Large intestine (tissue), 3 donors: ENCODE data around the gene COG8. TPM values are rescaled to one million over a fixed set of nuclear protein-coding genes. Genes with fewer than 3 reads are reported as not detected.

Source experiments
- DNase-seq, 2 donors: peaks; one replicate each; pipeline versions ENCODE4 v3.0.0 to v3.0.0-alpha.2; 2013
- H3K27ac ChIP-seq: one replicate; pipeline ENCODE4 v1.5.1; 2013; ENCODE audit warnings: low read length
- H3K27me3 ChIP-seq: 2 replicates; pipeline ENCODE4 v1.6.1; 2013; ENCODE audit warnings: low read length; ENCODE audit not compliant: control insufficient read depth, insufficient read depth
- H3K36me3 ChIP-seq: 2 replicates; pipeline ENCODE4 v1.6.1; 2013; ENCODE audit warnings: low read length; ENCODE audit not compliant: control insufficient read depth, insufficient read depth
- H3K4me1 ChIP-seq: one replicate; pipeline ENCODE4 v1.6.1; 2013; ENCODE audit warnings: low read length; ENCODE audit not compliant: control insufficient read depth, insufficient read depth
- H3K4me3 ChIP-seq: one replicate; pipeline ENCODE4 v1.5.1; 2013; ENCODE audit warnings: low read length
- H3K9me3 ChIP-seq: one replicate; pipeline ENCODE4 v1.6.1; 2013; ENCODE audit warnings: mild to moderate bottlenecking, low read depth, low read length, moderate library complexity; ENCODE audit not compliant: control insufficient read depth
- WGBS: methylation state at CpG from one replicate; pipeline ENCODE4 v1.1.5; 2013; ENCODE audit warnings: low lambda C conversion rate; ENCODE audit not compliant: insufficient coverage; 5-methylcytosine and 5-hydroxymethylcytosine counted together
- polyA plus RNA-seq: library from polyadenylated mRNA; unstranded; fragments of 120-200 nt; gene quantifications from one replicate; pipeline ENCODE4 v1.2.1, GENCODE V29; 2013

COG8 gene
- polyA plus RNA-seq, 1 donor, result 29.0 TPM

GRCh38 chr16:69321080-69321479 is 18.3 kb downstream of the COG8 start:
- Histone ChIP-seq H3K27me3 (no peaks in the 10 kb centered on the region), H3K36me3 (peaks cover 92% of the 10 kb centered on the region), H3K9me3 (no peaks in the 10 kb centered on the region), H3K4me3 (no peak overlapping the region), H3K4me1 (peaks cover 8% of the 10 kb centered on the region), H3K27ac (no peak overlapping the region)
- WGBS, result no CpG with 5 or more reads among the region's 22 CpGs
- DNase-seq, result no peak

- WGBS, result 98% methylated on average over 5 of the region's 13 CpGs
- H3K27ac ChIP-seq, result no peak overlapping the region
- peaks cover 4% of the 10 kb centered on the region for H3K4me1 ChIP-seq
- H3K4me3 ChIP-seq, result no peak overlapping the region
- H3K36me3 ChIP-seq, result peaks cover 92% of the 10 kb centered on the region
- no peak for DNase-seq
- H3K9me3 ChIP-seq, result no peaks in the 10 kb centered on the region
- H3K27me3 ChIP-seq, result no peaks in the 10 kb centered on the region
These were observed 18.7 kb downstream of the COG8 start for GRCh38 chr16:69320740-69321073.

GRCh38 chr16:69319826-69320739 is 19.3 kb downstream of the COG8 start:
- Histone ChIP-seq H3K27ac (no peak overlapping the region), H3K9me3 (no peaks in the 10 kb centered on the region), H3K4me3 (no peak overlapping the region), H3K27me3 (no peaks in the 10 kb centered on the region), H3K36me3 (peaks cover 96% of the 10 kb centered on the region), H3K4me1 (peaks cover 2% of the 10 kb centered on the region)
- no peak for DNase-seq
- no CpG with 5 or more reads among the region's 30 CpGs for WGBS

GRCh38 chr16:69319381-69319780 is 20.0 kb downstream of the COG8 start:
- no CpG with 5 or more reads among the region's 9 CpGs for WGBS

GRCh38 chr16:69318911-69319289 is 20.5 kb downstream of the COG8 start:
- H3K36me3 ChIP-seq, result peaks cover 95% of the 10 kb centered on the region
- no peak for DNase-seq
- WGBS, result no CpG with 5 or more reads among the region's 10 CpGs

More at GRCh38 chr16:69319381-69319780, 20.0 kb downstream of the COG8 start:
- H3K9me3 ChIP-seq, result no peaks in the 10 kb centered on the region
- H3K36me3 ChIP-seq, result peaks cover 96% of the 10 kb centered on the region
- H3K27ac ChIP-seq, result no peak overlapping the region
- no peak overlapping the region for H3K4me3 ChIP-seq
- no peak for DNase-seq
- H3K27me3 ChIP-seq, result no peaks in the 10 kb centered on the region
- no peaks in the 10 kb centered on the region for H3K4me1 ChIP-seq

GRCh38 chr16:69318177-69318910 is 21.0 kb downstream of the COG8 start:
- WGBS, result no CpG with 5 or more reads among the region's 30 CpGs
- Histone ChIP-seq H3K27me3 (no peaks in the 10 kb centered on the region), H3K4me1 (no peaks in the 10 kb centered on the region), H3K27ac (no peak overlapping the region), H3K36me3 (peaks cover 95% of the 10 kb centered on the region), H3K4me3 (no peak overlapping the region), H3K9me3 (no peaks in the 10 kb centered on the region)
- DNase-seq, result no peak

More at GRCh38 chr16:69318911-69319289, 20.5 kb downstream of the COG8 start:
- Histone ChIP-seq H3K4me1 (no peaks in the 10 kb centered on the region), H3K9me3 (no peaks in the 10 kb centered on the region), H3K4me3 (no peak overlapping the region), H3K27me3 (no peaks in the 10 kb centered on the region), H3K27ac (no peak overlapping the region)

- Histone ChIP-seq H3K36me3 (peaks cover 81% of the 10 kb centered on the region), H3K27ac (no peak overlapping the region), H3K9me3 (no peaks in the 10 kb centered on the region), H3K27me3 (no peaks in the 10 kb centered on the region), H3K4me1 (peaks cover 3% of the 10 kb centered on the region), H3K4me3 (no peak overlapping the region)
- DNase-seq, result no peak
- whole genome bisulfite sequencing, result no CpG with 5 or more reads among the region's 17 CpGs
These were observed 22.7 kb downstream of the COG8 start for GRCh38 chr16:69316595-69317034.

- WGBS, result 92% methylated on average over 8 of the region's 30 CpGs
- Histone ChIP-seq H3K4me3 (no peak overlapping the region), H3K27me3 (no peaks in the 10 kb centered on the region), H3K36me3 (peaks cover 72% of the 10 kb centered on the region), H3K27ac (no peak overlapping the region), H3K4me1 (peaks cover 3% of the 10 kb centered on the region), H3K9me3 (no peaks in the 10 kb centered on the region)
- no peak for DNase-seq
These were observed 23.7 kb downstream of the COG8 start for GRCh38 chr16:69315486-69316311.

GRCh38 chr16:69314534-69314933 is 24.8 kb downstream of the COG8 start:
- 100% methylated on average over 1 of the region's 11 CpGs for WGBS
- H3K27me3 ChIP-seq, result no peaks in the 10 kb centered on the region
- no peaks in the 10 kb centered on the region for H3K9me3 ChIP-seq
- peaks cover 60% of the 10 kb centered on the region for H3K36me3 ChIP-seq
- peaks cover 3% of the 10 kb centered on the region for H3K4me1 ChIP-seq
- no peak overlapping the region for H3K4me3 ChIP-seq
- no peak overlapping the region for H3K27ac ChIP-seq
- DNase-seq, result no peak

GRCh38 chr16:69313469-69313868 is 25.9 kb downstream of the COG8 start:
- no peaks in the 10 kb centered on the region for H3K27me3 ChIP-seq
- WGBS, result 100% methylated on average over 1 of the region's 5 CpGs
- peaks cover 50% of the 10 kb centered on the region for H3K36me3 ChIP-seq
- no peak overlapping the region for H3K27ac ChIP-seq
- DNase-seq, result no peak
- no peaks in the 10 kb centered on the region for H3K9me3 ChIP-seq
- H3K4me3 ChIP-seq, result no peak overlapping the region
- peaks cover 3% of the 10 kb centered on the region for H3K4me1 ChIP-seq
